ENCODE measurements around the gene APC. TPM values are rescaled to one million over a fixed set of nuclear protein-coding genes. Genes with fewer than 3 reads are reported as not detected.

Gene APC
- total and polyA plus RNA-seq, 2 donors (not counting 3 experiments of a cell fraction or from before 2014, with no cell fraction given) = 11.2 to 39.6 TPM

DNA sequence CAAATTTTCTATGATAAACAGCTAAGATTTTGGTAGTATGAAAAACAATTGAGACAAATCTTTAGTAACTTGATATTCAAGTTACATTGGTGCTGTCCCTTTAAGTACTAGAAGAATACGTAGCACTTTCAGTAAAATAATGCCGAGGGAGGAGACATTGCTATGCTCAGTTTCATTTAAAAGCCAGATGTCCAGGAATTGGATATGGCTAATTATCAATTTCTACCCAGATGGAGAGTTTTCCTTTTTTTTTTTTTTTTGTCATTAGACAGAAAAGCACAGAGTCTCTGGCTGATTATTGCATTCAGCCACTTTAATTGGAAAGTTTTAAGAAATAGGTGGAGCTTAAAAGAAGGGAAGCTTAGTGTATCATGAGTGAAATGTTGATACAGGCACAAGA, 40.4 kb upstream of the APC start:
- no peaks in the 10 kb centered on the region for H3K79me2 ChIP-seq (ENCODE audit: control insufficient read depth, insufficient read depth, low read length)
- intact Hi-C loops (cut with micrococcal nuclease) (loop anchor here (10.0 kb wide), 1 partner anchor 143 kb away; no protein-coding TSS in a partner anchor), dilution Hi-C loops (cut with MboI; ENCODE audit: extremely low pct_ligation_motif_present, low sequenced_read_pairs) (no loop called here)
- H4K20me1 ChIP-seq (replicated peaks; ENCODE audit: control insufficient read depth, extremely low read depth, insufficient read depth, low read length) = no peaks in the 10 kb centered on the region
- FAIRE-seq (no peak), DNase-seq (ENCODE audit: low read depth, low spot score) (no peak)
- no peaks in the 10 kb centered on the region for H3K9me1 ChIP-seq (replicated peaks; ENCODE audit: control insufficient read depth, extremely low read depth, insufficient read depth, low read length)
- H3K4me1 ChIP-seq (ENCODE audit: control insufficient read depth, extremely low read depth, insufficient read depth, low read length) = no peaks in the 10 kb centered on the region
- no peak overlapping the region for H3K9ac ChIP-seq (replicated peaks; ENCODE audit: extremely low read depth, insufficient read depth, low read length)
- no peak overlapping the region for H3K27ac ChIP-seq (ENCODE audit: insufficient read depth, low read depth, low read length)
- H3K4me3 ChIP-seq (replicated peaks in 1 of 3; ENCODE audit: insufficient read depth in 1 of 3, low read depth in 1 of 3, low read length in 3 of 3) = no peak overlapping the region
- TF ChIP-seq, protein P1, sequence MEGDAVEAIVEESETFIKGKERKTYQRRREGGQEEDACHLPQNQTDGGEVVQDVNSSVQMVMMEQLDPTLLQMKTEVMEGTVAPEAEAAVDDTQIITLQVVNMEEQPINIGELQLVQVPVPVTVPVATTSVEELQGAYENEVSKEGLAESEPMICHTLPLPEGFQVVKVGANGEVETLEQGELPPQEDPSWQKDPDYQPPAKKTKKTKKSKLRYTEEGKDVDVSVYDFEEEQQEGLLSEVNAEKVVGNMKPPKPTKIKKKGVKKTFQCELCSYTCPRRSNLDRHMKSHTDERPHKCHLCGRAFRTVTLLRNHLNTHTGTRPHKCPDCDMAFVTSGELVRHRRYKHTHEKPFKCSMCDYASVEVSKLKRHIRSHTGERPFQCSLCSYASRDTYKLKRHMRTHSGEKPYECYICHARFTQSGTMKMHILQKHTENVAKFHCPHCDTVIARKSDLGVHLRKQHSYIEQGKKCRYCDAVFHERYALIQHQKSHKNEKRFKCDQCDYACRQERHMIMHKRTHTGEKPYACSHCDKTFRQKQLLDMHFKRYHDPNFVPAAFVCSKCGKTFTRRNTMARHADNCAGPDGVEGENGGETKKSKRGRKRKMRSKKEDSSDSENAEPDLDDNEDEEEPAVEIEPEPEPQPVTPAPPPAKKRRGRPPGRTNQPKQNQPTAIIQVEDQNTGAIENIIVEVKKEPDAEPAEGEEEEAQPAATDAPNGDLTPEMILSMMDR (IDR thresholded peaks at IDR 0.05; ENCODE audit: extremely low read depth in 1 of 2, insufficient read depth in 1 of 2, low read depth in 1 of 2, low read length in 2 of 2) = no peak
- TF ChIP-seq POLR2AphosphoS5 (IDR thresholded peaks at IDR 0.05; ENCODE audit: insufficient read depth, low read depth, low read length) = no peak
- TF ChIP-seq FOS (IDR thresholded peaks at IDR 0.05; ENCODE audit: borderline replicate concordance, insufficient read depth, low read length) = no peak
- no peak for TF ChIP-seq GATA2 (IDR thresholded peaks at IDR 0.05; ENCODE audit: insufficient read depth, insufficient read length, low read depth, low read length)
- no peak for TF ChIP-seq POLR2A (IDR thresholded peaks at IDR 0.05; ENCODE audit: low read depth, low read length)
- TF ChIP-seq MYC (IDR thresholded peaks at IDR 0.05; ENCODE audit: low read depth, low read length) = no peak
- TF ChIP-seq, protein P2, sequence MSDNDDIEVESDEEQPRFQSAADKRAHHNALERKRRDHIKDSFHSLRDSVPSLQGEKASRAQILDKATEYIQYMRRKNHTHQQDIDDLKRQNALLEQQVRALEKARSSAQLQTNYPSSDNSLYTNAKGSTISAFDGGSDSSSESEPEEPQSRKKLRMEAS (IDR thresholded peaks at IDR 0.05; ENCODE audit: insufficient read depth, insufficient read length) = no peak
- TF ChIP-seq JUN (IDR thresholded peaks at IDR 0.05; ENCODE audit: borderline replicate concordance, insufficient read depth, insufficient read length, low read depth) = no peak
- TF ChIP-seq EZH2 (IDR thresholded peaks at IDR 0.05; ENCODE audit: borderline replicate concordance, low read depth, low read length, severe bottlenecking) = no peak
- no peak overlapping the region for H2AFZ ChIP-seq (ENCODE audit: low read depth, low read length)
- CTCF ChIA-PET = interaction anchor here (0.9 to 2.0 kb wide), 6 partner anchors 10 to 151 kb away, joined by 3 to 13 read pairs (median 4); no protein-coding TSS in a partner anchor
- H3K36me3 ChIP-seq (ENCODE audit: control insufficient read depth in 2 of 2, extremely low read depth in 1 of 2, insufficient read depth in 2 of 2, low read length in 2 of 2) = no peaks in the 10 kb centered on the region
- no peaks in the 10 kb centered on the region for H3K9me3 ChIP-seq (replicated peaks; ENCODE audit: control insufficient read depth, insufficient read depth, low read length)
- H3K4me2 ChIP-seq (ENCODE audit: insufficient read depth, low read length) = no peak overlapping the region
- BruUV-seq (replicated peaks) = no TSS peak
- H3K27me3 ChIP-seq (ENCODE audit: control insufficient read depth in 2 of 2, insufficient read depth in 2 of 2, low read length in 2 of 2) = no peaks in the 10 kb centered on the region
- POLR2A ChIA-PET = no interaction called here

Data from endothelial cell of umbilical vein (primary cell).